Stimulated activated CD4-positive, alpha-beta T cell treated with anti-CD3 and anti-CD28 coated beads, Interleukin-12 subunit alpha, Interleukin-12 subunit beta, amount 100 ng/mL, for 4 hours (primary cell): ENCODE data around the gene F2RL3.

Source experiments
- DNase-seq: peaks from one replicate; pipeline ENCODE4 v3.0.0-alpha.2; 2020

Gene F2RL3

DNA sequence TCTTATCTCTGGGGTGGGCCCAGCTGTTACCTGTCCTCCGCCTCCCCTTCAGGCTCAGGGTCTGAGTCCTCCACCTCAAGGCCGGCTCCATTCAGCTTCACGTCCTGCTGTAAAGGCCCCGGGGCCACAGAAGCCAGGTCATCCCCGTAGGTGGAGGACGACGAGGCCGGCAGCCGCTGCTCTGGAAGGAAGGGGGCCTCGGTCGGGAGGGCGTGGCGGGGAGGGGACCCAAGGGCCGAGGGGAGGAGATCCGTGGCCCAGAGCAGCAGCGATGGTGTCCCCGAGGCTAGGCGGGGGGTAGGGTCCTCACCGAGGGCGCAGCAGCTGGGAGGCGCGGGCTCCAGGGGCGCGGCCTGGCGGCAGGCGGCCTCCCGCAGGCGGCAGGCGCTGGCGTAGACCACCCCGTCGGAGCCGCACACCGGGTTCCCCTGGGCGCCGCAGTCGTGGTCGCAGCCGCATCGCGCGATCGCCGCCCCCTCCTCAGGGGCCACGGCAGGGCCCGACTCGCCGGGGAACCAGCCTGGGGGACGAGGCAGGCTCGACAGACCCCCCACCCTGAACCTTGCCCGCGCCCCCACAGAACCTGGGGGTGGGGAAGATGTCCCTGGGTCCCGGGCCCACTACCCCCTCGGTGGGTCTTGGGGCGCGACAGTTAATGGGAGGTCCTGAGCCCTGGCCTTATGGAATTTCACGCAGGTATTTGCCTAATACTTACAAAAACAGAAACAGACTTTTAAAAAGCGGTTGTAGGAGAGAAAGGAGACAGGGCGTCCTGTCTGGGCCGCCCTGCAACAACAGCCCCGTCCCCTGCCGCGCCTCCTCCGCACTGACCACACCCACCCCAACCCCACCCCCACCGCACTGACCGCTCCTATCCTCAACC is 7.6 kb downstream of the F2RL3 start:
- no peak for DNase-seq

DNA sequence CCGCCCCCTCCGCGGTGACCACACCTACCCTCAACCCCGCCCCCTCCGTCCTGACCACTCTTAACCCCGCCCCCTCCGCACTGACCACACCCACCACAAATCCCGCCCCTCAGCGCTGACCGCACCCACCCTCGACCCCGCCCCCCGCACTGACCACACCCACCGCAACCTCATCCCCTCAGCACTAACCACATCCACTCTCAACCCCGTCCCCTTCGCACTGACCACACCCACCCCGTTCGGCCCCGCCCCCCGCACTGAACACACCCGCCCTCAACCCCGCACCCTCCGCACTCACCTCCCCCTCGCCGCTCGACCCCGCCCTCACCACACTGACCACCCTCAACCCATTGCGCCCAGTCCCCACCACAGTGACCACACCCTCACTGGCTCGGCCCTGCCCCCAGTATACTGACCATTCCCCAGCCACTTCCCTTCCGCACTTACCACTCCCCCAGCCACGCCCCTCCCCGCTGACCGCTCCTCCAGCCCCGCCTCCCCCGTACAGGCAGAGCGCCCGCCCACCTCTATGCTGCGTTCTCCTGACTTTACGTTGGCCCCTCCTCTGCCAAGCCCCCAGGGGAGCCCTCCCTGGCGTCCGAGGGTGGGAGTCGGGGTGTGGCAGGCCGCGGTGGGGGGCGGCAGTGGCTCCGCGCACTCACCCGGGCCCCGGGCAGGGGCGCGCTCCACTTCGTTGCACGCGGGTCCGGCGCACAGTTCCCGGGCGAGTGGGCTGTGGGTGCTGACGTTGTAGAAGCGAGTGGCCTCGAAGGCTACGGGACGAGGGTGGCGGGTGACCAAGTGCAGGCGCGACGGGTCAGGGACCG is 8.4 kb downstream of the F2RL3 start:
- DNase-seq, result peak; percentile 56

DNA sequence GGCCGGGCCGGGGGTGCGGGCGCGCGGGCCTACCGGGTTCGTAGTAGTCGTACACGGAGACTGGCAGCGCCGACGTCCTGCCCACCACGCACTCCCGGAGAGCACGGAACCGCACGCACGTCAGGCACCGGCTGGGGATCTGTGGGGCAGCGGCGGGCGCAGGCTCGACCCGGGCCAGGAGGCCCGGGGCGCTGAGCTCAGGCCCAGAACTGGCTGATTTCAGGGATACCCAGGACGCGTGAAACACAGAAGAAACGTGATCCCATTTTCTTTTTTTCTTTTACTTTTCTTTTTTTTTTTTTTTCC is 9.0 kb downstream of the F2RL3 start:
- no peak for DNase-seq

DNA sequence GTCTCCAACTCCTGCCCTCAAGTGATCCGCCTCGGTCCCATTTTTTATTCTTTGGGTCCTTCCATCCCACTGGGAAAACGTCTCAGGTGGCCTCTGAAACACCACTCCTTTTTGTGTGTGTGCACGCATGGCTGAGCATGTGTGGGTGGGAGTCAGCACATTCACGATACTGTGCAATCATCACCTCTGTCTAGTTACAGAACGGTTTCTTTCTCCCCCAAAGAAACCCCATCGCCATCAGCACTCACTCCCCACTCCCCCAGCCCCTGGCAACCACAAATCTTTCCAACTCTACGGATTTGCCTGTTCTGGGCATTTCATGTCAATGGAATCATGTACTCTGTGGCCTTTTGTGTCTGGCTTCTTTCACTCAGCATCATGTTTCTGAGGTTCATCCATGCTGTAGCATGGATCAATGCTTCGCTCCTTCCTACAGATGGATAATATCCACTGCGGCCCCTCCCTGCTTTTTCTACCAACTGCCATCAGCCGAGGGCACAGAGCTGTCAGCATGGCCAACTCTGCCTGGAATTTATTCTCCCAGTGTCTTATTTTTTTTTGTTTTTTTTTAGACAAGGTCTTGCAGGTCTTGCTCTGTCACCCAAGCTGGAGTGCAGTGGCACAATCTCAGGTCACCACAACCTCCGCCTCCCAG is 9.7 kb downstream of the F2RL3 start:
- DNase-seq, result no peak

DNA sequence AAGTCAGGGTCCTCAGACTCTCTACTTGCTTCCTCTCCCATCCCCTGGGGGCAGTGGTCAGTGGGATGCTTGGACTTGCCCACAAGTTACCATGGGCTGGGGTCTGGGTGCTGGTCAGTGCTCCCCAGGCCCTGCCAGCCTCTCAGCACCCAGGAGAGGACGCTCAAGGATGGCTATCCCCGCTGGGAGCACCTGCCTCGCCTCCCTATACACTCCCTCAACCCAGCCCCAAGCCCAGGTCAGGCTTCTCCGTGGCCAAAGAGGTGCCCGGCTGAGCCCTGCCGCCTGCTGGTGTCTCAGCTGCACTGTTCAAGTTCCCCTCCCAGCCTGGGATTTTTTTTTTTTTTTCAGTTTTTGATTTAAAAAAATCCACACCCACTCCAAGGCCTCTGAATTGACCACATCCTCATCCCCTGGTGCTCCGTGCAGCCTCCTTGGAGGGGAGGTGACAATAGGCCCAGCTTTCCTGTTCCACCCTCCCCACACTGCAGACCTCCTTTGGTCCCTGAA is 10.8 kb downstream of the F2RL3 start:
- DNase-seq, result no peak

DNA sequence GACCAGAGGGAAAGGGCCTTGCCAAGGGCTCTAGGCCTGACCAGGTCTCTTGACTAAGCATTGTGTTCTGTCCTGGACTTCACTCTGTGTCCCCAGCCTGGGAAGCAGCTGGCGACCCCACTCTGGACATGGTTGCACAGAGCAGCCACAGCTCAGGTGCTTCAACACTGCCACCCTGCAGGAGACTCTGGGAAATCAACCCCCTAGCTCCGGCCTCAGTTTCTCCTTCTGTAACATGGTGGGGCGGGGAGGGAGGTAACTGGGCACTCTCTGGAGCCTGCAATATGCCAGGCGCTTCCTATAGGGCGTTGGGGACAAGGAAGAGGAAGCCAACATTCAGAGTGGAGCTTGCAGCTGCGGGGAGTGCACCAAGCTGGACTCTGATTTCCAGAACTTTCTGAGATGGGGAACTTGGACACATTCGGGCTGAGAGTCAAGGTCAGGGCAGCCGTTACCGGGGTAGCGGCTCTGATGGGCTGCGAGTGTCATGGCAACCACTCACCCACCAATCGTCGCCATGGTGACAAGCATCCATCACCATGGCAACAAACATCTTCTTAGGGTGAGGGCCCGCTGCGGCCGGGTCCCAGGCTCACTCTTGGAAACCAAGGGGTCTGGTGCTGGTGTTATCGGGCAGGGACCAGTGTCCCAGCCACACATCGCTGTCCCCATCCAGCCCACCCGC is 12.8 kb downstream of the F2RL3 start:
- no peak for DNase-seq

DNA sequence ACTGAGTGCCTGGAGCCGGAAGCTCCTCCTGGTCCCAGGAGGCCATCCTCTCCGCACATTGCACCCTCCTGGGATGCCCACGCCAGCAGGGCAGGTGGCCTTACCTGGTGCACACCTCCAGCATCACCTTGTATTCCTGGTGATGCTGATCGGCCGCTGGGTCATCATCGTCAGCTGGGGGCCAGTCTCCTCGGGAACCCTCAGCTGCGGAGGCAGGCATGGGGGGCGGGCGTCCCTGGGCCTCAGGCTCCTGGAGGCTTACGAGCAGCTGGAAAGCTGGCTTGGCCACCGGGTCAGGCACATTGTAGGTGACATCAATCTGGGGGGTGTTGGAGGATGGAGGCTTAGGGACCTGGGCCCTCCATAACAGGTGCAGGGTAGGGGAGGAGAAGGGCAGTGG is 13.7 kb downstream of the F2RL3 start:
- no peak for DNase-seq

DNA sequence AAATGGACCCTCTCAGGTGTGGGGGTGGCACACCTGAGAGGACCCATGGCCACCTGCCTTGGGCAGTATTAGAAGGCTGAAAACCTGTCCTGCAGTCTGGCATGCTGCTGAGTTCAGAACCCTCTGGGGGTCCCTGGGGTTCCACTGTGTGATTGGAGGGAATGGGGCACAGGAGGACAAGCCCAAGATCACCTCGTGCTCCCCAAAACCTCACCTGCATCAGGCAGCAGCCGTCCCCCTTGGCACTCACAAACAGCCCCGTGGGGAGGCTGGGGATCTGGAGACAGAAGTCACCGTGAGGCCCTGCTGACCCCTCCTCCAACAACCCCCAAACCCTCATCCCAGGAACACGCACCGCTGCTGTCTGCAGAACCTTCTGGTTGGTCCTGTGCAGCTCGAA is 14.5 kb downstream of the F2RL3 start:
- DNase-seq, result no peak

DNA sequence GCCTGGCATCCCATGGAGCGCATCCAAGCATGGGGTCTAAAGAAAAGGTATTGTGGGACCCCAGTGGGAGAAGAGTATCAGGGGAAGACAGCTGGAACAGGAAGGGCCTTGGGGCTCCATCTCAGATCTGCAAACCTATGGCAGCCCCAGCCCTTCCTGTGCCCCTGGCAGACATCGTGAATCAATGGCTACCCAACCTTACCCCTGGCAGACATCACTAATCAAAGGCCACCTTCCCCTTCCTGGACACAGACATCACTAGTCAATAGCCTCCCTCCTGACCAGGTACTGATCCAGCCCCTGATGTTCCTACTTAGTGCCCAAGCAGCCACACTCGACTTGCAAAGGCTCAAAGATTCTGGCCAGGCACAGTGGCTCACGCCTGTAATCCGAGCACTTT is 15.8 kb downstream of the F2RL3 start:
- DNase-seq, result no peak

DNA sequence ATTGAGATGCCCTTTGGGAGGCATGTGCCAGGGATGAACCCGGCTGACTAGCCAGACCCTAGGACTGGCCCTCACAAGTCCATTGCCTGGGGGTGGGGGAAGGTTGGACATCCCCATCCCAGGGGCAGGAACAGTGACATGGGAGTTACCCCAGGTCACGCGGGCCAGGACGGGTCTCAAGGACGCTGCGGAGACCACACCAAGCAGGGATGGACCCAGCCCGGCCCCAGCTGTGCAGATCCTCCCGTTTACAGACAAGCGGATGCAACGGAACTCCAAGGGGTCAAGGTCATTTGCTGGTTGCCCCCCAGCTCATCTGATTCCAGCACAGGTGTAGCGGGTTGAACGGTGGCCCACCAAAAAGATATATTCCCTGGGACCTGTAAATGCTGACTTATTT is 20.0 kb downstream of the F2RL3 start:
- DNase-seq, result no peak

DNA sequence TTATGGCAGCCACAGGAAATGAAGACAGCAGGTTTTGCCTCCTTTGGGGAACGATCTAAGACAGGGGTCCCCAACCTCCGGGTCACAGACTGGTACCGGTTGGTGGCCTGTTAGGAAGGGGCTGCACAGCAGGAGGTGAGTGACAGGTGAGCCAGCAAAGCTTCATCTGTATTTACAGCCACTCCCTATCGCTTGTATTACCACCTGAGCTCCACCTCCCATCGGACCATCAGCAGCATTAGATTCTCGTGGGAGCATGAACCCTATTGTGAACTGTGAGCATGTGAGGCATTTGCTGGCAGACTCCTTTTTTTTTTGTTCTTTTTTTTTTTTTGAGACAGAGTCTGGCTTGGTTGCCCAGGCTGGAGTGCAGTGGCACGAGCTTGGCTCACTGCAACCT is 22.2 kb downstream of the F2RL3 start:
- no peak for DNase-seq

DNA sequence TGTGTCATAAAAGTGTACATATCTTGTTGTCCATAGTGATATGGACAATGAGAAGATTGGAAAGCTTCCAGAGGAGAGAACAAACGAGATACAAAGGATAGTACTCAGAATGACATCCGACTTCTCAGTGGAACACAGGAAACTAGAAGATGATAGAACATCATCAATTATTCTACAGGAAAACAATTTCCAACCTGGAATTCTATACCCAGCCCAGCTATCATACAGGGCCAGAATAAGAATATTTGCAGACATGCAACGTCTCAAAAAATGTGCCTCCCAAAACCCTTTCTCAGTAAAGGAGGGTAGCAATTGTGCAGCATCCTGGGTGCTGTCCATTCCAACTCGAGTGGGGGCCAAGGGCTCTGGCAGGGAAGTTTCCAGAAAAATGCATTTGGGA is 24.0 kb downstream of the F2RL3 start:
- DNase-seq, result no peak

DNA sequence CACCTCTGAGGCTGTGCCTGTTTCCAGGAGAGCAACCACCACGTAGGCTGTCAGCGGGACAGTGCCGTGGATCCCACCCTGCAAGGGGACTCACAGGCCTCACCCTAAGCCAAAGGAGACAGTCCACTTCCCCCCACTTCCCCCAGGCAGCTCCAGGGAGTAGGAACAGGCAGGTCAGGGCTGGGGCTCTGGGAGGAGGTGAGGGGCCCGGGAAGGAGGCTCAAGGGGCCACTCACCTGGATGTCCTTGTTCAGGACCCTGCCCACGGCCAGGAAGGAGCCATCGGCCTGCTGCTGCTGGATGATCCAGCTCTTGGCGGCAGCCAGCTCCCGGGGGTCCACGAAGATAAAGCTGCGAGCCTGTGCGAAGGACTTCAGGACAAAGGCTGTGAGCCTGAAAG is 25.6 kb downstream of the F2RL3 start:
- DNase-seq, result no peak

DNA sequence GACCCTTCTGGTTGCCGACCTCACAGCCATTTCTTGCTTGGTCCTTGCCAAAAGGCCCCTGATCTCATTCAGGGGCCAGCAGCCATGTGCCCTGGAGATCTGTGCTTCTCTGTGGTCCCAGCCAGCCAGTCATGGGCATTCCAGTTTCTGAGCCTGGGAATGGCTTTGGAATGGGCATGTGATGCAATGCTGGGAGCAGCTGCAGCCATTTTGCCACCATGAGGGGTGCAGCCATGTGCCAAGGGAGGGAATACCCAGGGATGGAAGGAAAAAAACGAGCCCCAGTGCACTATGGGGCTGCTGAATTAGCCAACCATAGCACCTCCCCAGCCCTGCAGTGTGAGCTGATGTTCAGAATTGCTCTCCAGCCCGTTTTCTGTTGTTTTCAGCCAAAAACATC is 26.3 kb downstream of the F2RL3 start:
- no peak for DNase-seq

DNA sequence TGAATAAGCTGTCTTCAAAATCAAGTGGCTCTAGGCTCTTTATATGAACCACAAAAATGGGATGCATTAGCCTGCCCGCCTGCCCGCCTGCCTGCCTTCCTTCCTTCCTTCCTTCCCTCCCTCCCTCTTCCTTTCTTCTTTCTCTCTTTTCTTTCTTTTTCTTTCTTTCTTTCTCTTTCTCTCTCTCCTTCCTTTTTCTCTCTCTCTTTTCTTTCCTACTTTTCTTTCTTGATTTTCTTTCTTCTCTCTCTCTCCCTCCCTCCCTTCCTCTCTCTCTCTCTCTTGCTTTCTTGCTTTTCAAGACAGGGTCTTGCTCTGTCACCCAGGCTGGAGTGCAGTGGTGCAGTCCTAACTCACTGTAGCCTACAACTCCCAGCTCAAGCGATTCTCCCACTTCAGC is 26.9 kb downstream of the F2RL3 start:
- DNase-seq, result no peak

DNA sequence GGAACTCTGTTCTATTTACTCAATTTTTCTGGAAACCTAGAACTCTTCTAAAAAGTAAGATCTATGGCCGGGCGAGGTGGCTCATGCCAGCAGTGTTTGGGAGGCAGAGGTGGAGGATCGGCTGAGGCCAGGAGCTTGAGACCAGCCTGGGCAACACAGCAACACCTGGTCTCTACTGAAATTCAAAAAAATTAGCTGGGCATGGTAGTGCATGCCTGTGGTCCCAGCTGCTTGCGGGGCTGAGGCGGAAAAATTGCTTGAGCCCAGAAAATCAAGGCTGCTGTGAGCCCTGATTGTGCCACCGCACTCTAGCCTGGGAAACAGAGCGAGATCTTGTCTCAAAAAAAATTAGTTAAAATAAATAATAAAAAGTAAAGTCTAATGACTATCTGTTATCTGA is 28.6 kb downstream of the F2RL3 start:
- DNase-seq, result no peak

DNA sequence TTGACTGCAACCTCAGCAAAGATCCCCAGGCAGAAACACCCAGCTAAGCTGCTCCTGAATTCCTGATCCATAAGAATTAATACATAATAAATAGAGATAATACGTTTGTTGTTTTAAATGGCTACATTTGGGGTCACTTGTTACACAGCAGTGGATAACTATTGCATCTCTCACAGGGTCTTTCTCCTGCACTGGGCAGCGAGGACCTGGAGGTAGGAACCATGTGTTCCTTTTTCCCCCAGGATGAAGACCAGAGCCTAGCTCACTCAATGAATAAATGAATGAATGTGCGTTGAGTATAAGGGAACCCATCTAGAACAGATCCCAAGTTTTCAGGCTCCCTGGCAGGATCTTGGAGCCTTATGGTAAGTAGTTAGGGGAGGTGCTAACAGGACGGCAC is 30.7 kb downstream of the F2RL3 start:
- DNase-seq, result no peak

DNA sequence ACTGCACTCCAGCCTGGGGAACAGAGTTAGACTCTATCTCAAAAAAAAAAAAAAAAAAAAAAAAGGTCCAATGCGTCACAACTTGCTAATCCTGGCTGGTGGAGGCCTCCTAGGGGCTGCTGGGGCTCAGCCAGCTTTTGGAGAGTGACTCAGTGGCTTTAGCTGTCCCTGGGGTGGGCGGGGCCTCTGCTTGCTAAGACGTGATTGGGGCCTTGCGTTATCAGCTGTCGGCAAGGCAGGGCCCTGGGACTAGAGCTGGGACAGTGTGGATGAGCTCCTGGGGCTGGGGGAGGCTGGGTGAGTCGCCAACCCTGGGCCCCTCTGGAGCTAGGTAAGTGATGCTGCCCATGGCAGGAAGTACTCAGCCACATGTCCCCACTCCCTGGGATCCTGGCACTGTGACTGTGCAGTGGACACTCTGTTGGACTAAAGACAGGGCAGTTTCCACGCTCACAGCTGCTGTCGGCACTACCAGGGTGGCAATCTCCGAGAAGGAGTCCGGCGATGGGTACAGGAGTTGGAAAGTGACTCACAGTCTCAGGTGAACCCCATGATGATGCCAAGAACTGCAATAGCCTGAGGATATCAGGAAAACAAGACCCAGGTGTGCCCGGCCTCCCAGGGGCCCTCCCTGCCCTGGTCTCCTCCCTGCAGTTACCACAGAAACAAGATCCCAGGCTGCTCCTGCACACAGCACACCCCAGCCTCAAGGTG is 32.2 kb downstream of the F2RL3 start:
- DNase-seq, result no peak

DNA sequence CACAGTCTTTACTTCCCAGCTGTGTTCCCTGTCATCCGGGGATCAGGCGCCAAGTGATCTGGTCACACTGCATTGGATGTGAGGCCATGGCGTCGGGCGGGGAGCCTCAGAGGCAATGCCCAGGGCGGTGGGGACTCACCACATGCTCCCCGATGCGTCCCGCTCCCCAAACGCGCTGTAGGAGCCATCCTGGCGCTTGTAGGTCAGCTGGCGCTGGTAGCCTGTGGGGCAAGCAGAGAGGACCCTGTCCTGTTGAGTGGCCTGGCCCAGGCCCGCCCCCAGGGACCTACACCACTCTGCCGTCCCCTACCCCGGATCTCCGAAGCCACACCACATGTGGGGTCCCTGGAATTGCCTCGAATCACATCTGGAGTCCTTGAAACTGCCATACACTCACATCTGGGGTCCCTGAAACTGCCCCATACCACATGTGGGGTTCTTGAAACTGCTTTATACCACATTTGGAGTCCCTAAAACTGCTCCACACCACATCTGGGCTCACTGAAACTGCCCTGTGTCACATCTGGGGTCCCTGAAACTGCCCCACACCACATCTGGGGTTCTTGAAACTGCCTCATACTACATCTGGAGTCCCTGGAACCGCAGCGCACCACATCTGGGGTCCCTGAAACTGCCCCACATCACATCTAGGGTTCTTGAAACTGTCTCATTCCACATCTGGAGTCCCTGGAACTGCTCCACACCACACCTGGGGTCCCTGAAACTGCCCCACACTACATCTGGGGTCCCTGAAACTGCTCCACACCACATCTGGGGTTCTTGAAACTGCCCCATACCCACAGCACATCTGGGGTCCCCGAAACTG is 33.2 kb downstream of the F2RL3 start:
- no peak for DNase-seq

DNA sequence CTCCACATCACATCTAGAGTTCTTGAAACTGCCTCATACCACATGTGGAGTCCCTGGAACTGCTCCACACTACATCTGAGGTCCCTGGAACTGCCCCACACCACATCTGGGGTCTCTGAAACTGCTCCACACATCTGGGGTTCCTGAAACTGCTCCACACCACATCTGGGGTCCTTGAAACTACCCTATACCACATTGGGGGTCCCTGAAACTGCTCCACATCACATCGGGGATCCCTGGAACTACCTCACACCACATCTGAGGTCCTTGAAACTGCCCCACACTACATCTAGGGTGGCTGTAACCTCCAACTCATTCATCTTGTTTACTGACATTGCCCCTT is 33.8 kb downstream of the F2RL3 start:
- DNase-seq, result no peak

DNA sequence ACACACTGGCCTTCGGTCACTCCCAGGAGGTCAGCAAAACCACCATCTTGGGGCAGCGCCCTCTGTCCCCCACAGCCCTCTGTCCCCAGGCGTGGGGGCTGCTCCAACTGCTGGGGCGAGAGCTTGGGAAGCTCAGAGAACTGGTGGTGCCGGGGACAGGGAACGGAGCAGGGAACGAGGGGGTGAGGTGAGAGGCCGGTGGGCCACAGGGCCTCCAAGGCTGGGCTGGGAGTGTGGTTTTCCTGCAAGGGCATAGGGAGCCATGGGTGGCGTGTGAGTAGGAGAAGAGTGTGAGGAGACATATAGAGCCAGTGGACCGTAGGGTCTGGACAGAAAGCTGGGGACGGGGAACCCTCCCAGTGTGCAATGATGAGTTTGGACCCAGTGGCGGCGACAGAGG is 34.1 kb downstream of the F2RL3 start:
- no peak for DNase-seq

DNA sequence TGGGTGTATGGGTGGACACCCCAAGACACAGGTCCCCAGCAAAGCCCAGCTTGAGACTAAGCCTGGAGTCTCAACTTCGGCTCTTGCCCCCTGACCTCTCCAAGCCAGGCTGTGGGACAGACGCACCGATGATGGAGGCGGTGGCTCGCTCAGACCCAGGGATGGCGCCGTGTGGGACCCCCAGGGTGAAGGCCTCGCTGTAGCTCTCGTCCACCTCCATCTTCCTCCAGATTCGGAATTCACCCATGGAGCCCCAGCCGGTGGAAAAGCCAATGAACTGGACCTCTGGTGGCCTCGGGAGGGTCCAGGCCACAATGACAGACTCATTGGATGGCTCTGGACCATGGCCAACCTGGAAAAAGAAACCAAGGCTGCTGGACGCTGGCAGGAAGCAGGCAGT is 39.1 kb downstream of the F2RL3 start:
- DNase-seq, result no peak
